Neural crest cell (in vitro differentiated cells): ENCODE results near the gene BMPER. TPM values are rescaled to one million over a fixed set of nuclear protein-coding genes. Genes with fewer than 3 reads are reported as not detected.

Source experiments
- DNase-seq: peaks from one replicate; pipeline ENCODE4 v3.0.0; 2021; ENCODE audit warnings: low read depth, mixed read lengths, low spot score
- H3K27ac Mint-ChIP-seq: one replicate; pipeline ENCODE4 v1.8.0; 2021; ENCODE audit warnings: mild to moderate bottlenecking, mixed read lengths; ENCODE audit not compliant: unreplicated experiment
- H3K27me3 Mint-ChIP-seq: 2 replicates; pipeline ENCODE4 v1.8.0; 2021; ENCODE audit warnings: low read depth, mild to moderate bottlenecking, mixed read lengths
- H3K36me3 Mint-ChIP-seq: 2 replicates; pipeline ENCODE4 v1.8.0; 2021; ENCODE audit warnings: low read depth, mild to moderate bottlenecking, mixed read lengths
- H3K4me1 Mint-ChIP-seq: 2 replicates; pipeline ENCODE4 v1.8.0; 2021; ENCODE audit warnings: mixed read lengths
- H3K4me3 Mint-ChIP-seq: one replicate; pipeline ENCODE4 v1.8.0; 2021; ENCODE audit warnings: mild to moderate bottlenecking, mixed read lengths
- H3K9me3 Mint-ChIP-seq: 2 replicates; pipeline ENCODE4 v1.8.0; 2021; ENCODE audit warnings: mixed read lengths
- total RNA-seq: library from RNA; stranded (reverse); gene quantifications from 2 replicates; pipeline ENCODE4 v1.2.1, GENCODE V29; 2021
- TF ChIP-seq, protein P1 (sequence below): fragments of 200-600 bp; sonication (generic); conservative IDR thresholded peaks from 2 replicates; pipeline ENCODE4 v1.5.0; 2021; ENCODE audit warnings: antibody characterized with exemption, mild to moderate bottlenecking

BMPER gene
- total RNA-seq, 1 donor from 2014 or later: not detected

DNA sequence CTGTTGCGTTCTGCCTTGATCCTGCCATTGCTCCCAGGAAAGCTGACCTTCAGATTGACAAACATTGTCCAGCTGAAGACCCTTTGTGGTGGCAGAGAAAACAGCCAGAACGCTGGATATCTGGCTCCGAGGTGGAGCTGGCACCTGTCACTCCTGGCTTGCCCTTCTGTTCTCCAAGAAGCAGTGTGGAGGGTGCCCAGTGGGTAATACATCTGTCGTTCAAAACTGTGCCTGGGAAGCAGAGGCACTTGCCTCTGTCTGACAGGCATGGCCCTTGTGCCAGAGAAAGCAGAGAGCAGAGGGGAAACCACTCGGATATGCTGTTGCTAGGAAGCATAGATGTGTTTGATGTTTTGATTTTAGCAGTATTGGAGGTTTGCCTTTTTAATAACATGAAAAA, 231.4 kb downstream of the BMPER start:
- TF ChIP-seq, protein P1, sequence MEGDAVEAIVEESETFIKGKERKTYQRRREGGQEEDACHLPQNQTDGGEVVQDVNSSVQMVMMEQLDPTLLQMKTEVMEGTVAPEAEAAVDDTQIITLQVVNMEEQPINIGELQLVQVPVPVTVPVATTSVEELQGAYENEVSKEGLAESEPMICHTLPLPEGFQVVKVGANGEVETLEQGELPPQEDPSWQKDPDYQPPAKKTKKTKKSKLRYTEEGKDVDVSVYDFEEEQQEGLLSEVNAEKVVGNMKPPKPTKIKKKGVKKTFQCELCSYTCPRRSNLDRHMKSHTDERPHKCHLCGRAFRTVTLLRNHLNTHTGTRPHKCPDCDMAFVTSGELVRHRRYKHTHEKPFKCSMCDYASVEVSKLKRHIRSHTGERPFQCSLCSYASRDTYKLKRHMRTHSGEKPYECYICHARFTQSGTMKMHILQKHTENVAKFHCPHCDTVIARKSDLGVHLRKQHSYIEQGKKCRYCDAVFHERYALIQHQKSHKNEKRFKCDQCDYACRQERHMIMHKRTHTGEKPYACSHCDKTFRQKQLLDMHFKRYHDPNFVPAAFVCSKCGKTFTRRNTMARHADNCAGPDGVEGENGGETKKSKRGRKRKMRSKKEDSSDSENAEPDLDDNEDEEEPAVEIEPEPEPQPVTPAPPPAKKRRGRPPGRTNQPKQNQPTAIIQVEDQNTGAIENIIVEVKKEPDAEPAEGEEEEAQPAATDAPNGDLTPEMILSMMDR: no peak
- Mint-ChIP-seq H3K27ac (no peak overlapping the region), H3K27me3 (no peaks in the 10 kb centered on the region), H3K36me3 (no peaks in the 10 kb centered on the region), H3K4me1 (no peaks in the 10 kb centered on the region), H3K4me3 (no peak overlapping the region), H3K9me3 (no peaks in the 10 kb centered on the region)
- no peak for DNase-seq

DNA sequence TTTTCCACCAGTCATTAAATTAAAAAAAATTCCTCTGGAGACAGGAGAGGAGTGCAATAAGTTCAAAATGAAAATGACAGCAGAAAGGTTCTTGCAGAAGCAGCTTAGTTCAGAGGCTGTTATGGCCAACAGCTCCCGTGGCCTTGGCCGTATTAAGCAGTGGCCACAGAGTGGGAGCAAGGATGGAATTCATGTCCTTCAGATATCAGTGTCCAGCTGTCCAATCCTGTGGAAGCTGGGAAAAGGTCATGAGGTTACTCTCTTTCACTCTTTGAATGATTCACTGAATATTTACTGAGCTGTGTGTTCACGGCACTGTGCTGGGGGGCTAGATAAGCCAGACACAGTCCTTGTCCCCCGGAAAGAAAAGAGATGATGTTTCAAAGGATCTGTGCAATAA, 231.8 kb downstream of the BMPER start:
- TF ChIP-seq, protein P1: no peak
- Mint-ChIP-seq H3K27ac (no peak overlapping the region), H3K9me3 (no peaks in the 10 kb centered on the region)

DNA sequence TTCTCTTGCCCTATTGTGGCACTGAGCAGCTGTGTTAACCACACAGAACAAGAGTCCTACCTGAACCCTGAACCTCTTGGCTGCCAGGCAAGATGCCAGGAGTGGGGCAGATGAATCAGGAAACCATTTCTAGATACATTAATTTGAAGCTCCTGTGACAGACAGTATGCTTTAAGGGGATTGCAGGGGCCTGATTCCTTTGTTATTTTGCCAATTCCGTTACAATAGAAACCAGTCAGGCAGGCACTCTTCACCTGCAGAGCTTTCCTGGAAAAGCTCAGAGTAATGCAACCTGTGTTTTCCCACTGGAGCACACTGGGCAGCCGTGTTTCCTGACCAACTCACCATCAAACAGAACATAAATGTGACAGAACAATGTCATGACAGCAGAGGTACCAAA, 233.1 kb downstream of the BMPER start:
- H3K36me3 Mint-ChIP-seq: no peaks in the 10 kb centered on the region
- TF ChIP-seq, protein P1: no peak
- H3K27me3 Mint-ChIP-seq: no peaks in the 10 kb centered on the region
- no peak overlapping the region for H3K27ac Mint-ChIP-seq
- H3K4me1 Mint-ChIP-seq: no peaks in the 10 kb centered on the region
- H3K4me3 Mint-ChIP-seq: no peak overlapping the region
- H3K9me3 Mint-ChIP-seq: no peaks in the 10 kb centered on the region
- DNase-seq: no peak

More for the DNA sequence above, 231.8 kb downstream of the BMPER start:
- Mint-ChIP-seq H3K27me3 (no peaks in the 10 kb centered on the region), H3K4me1 (no peaks in the 10 kb centered on the region), H3K4me3 (no peak overlapping the region), H3K36me3 (no peaks in the 10 kb centered on the region)
- no peak for DNase-seq

DNA sequence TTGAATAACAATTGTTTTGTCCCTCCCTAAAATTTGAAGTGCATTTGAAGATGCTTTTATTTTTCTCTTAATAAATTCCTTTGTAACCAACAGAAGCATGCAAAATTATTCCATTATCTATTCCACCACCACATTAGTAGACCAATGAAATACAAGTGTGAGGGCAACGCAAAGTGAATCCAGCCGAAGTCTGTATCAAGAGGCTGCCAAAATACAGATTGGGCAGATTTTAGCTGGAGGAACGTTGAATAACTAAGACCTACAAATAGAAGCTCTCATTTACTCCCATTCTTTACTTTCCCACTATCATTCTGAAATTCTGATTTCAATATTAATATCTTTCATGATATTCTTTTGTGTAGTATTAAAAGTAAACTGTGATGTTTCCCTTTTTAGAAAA, 233.7 kb downstream of the BMPER start:
- Mint-ChIP-seq H3K4me1 (no peaks in the 10 kb centered on the region), H3K9me3 (no peaks in the 10 kb centered on the region), H3K27me3 (peaks cover 3% of the 10 kb centered on the region), H3K27ac (no peak overlapping the region), H3K4me3 (no peak overlapping the region), H3K36me3 (no peaks in the 10 kb centered on the region)
- TF ChIP-seq, protein P1: no peak
- DNase-seq: no peak

DNA sequence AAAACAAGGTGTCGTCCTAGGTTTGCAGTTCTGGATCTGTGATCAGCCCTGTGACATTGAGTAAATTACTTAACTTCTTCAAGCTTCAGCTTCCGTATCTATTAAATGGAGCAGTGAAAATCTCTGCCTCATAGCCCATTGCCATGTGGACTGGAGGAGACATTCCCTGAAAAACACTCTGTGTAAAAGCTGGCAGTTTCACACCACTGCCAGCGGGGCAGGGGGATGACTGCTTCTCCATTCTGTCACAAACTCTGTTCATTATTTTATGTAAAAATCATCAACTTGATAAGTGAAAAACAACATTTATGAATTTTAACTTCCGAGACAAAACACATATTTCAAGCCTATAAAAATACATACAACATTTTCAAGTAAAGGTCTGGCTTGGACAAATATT, 234.7 kb downstream of the BMPER start:
- TF ChIP-seq, protein P1: no peak
- Mint-ChIP-seq H3K27ac (no peak overlapping the region), H3K27me3 (peaks cover 5% of the 10 kb centered on the region), H3K9me3 (no peaks in the 10 kb centered on the region), H3K36me3 (no peaks in the 10 kb centered on the region), H3K4me3 (no peak overlapping the region), H3K4me1 (no peaks in the 10 kb centered on the region)
- no peak for DNase-seq

DNA sequence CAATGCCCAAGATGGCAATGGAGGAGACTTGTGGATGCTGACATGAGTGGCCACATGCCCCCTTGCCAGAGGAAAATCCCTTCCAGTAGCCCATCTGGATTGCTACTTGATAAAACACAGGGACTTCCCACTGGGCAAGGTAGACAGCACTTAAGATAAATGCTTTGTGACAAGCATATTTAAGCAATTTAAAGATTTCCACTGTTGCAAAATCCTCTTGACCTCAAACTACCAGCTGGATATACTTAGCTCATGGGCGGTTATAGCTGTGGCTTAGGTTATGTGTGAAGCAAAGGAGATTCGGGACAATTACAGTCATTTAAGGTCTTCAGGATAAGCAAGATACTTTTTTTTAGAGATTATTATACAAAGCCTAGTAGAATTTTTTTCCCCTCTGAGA, 238.1 kb downstream of the BMPER start:
- no peaks in the 10 kb centered on the region for H3K36me3 Mint-ChIP-seq
- no peak overlapping the region for H3K4me3 Mint-ChIP-seq
- TF ChIP-seq, protein P1: no peak

More for the DNA sequence above, 238.1 kb downstream of the BMPER start:
- no peaks in the 10 kb centered on the region for H3K4me1 Mint-ChIP-seq
- no peak overlapping the region for H3K27ac Mint-ChIP-seq
- H3K9me3 Mint-ChIP-seq: no peaks in the 10 kb centered on the region
- peaks cover 5% of the 10 kb centered on the region for H3K27me3 Mint-ChIP-seq
- no peak for DNase-seq
